GM18868 (cell line): Measurements from ENCODE around the gene CCNYL1.
"Not testable (repeated sequence)": the region's sequence is repeated elsewhere in the genome, so short reads cannot be mapped to it uniquely, and the experiment has no call there.

Source experiments
- ATAC-seq: cut with Tn5 transposase; IDR thresholded peaks from one replicate; pipeline ENCODE4 v1.9.1; 2021; ENCODE audit warnings: mild to moderate bottlenecking, moderate library complexity; ENCODE audit not compliant: unreplicated experiment

CCNYL1 gene

DNA sequence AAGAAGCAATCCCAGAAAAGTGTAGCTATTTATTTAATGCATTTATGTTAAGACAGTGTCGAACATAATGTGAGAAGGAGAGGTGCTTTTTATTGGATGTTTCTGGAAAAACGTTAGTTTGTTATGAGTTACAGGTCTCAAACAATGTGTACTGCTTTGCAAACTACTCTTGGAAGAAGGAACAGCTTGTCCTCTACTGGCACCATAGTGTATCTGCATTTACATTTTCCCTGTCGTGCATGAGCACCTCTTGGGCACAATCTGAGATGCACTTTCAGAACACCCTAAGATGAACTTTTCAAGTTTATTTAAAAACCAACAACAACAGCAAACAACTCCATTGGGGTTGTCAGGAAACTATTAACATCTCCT lies 22.8 kb downstream of the CCNYL1 start:
- peak; percentile 41 for ATAC-seq

DNA sequence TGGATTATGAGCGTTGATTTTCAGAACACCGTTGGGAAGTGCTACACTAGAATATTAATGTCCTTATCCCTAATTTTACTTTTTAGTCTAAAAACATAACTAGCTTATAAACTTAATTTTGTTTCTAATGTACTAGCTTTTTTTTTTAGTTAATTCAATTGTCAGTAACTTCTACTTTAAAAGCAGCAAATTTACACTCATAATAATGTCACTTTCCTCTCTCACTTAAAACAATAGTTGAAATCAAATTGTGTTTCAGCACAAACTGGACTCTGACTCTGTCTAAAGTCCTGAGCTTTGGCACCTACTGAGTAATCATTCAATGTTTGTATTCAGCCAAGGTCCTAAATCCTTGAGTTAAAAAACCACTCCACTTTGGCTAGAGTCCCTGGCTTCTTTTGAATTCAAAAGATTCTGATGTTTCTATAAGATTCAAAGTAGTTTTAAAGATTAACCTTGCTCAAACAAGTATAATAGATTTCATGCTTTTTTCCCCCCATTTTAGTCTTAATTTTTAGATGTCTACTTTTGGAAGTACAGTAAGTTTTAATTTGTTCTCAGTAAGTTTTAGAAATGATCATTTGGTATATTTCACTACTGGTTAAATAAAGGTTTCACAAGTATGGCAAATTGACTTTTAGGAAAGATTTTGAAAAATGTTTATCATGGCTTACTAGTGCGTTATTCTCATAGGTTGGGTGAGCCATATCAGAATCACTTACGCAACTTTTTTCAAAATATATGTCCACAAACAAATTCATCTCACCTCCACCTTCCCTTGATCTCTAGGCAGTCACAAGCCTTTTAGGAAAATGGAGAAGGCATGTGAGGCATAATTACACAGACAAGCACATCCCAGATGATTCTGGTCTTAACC lies 23.4 kb downstream of the CCNYL1 start:
- ATAC-seq = no peak

DNA sequence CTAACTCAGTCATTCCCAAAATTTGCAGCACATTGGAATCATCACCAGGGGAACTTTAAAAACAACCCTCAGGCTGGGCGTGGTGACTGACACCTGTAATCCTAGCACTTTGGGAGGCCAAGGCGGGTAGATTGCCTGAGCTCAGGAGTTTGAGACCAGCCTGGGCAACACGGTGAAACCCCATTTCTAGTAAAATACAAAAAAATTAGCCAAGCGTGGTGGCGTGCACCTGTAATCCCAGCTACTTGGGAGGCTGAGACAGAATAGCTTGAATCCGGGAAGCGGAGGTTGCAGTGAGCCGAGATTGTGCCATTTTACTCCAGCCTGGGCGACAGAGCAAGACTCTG lies 24.0 kb downstream of the CCNYL1 start:
- not testable (repeated sequence) for ATAC-seq

DNA sequence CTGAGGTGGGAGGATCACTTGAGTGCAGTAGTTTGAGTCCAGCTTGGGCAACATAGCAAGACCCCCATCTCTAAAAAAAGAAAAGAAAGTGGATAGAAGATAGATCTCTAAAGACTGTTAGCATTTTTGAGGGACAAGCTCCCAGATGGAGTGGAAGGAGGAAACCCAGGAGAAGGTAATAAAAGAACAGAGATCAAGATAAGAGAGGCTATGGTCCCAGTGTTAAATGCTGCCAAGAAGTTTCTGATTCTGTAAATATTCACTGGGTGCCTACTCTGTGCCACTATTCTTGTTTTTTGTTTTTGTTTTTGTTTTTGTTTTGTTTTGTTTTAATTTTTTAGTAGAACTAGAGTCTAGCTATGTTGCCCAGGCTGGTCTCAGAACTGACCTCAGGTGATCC lies 32.1 kb downstream of the CCNYL1 start:
- ATAC-seq = no peak

DNA sequence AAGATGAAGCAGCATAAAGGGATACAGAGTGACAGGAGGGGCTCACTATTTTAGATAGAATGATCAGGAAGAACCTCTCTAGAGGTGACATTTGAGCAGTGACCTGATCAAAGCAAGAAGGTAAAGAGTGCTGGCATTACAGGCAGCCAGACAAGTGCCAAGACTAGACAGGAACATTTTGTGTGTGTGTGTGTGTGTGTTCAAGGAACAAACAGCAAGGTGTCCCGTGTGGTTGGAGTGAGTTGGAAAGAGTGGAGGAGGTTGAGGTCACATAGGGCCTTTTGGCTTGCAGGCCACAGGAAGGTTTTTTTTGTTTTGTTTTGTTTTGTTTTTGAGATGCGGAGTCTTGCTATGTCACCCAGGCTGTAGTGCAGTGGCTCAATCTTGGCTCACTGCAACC lies 32.6 kb downstream of the CCNYL1 start:
- ATAC-seq = no peak

DNA sequence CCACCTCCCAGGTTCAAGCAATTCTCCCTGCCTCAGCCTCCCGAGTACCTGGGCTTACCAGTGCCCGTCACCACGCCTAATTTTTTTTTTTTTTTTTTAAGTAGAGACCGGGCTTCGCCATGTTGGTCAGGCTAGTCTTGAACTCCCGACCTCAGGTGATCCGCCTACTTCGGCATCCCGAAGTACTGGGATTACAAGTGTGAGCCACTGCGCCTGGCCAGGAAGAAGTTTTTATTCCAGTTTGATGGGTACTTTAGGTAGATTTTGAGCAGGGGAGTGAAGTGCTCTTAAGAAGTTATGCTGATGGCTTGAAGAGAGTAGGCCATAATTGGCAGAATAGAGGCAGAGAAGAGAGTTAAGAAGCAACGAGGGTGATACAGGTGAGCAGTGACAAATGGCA lies 33.0 kb downstream of the CCNYL1 start:
- ATAC-seq = no peak

DNA sequence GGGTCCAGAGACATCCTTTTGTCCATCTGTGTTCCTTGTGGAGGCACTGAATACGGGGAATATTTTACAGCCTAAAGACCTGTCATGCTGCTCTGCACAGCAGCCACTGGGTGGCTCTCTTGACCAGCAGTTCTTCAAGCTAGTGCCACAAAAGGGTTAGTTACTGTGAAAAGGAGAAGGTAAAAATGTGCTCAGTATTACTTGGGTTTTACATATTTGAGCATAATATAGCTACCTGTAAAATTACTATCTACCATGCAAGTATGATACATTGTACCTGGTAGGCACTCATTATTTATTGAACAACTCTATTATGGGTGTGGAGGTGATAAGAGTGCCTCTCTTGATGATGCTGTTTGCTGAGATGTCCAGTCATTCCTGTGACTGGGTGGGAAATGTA lies 34.7 kb downstream of the CCNYL1 start:
- peak; percentile 88 for ATAC-seq

DNA sequence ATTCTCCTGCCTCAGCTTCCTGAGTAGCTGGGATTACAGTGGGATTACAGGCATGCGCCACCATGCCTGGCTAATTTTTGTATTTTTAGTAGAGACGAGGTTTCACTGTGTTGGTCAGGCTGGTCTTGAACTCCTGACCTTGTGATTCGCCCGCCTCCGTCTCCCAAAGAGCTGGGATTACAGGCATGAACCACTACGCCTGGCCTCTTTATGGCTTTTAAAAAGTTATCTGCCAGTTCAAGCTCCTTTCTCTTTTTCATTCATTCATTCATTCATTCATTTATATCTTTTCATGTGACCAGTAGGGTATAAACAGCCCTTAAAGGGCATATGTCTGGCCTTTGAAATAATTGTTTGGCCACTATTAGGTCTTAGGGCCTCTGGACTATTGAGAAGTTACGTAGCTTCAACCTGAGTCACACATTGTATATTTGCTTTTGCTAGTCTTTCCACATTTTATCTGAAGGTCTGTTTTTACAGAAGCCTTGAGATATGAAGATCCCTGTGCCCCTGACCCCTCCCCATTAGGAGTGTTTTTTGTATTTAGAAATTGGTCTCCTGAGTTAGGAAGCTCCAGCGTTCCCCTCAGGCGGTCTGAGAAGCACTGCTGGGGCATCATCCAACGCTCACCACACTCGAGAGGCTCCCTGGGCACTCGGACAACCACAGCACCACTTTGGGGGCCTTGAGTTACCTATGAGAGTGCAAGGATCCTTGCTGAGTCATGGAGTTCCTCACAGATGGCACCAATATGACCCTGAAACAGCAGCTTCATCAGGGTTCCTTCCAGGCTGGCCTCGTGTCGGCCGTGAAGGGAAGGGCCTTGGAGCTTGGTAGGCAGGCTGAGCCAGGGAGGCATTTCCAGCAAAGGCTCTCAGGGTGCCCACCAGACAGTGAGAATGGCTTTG lies 36.5 kb downstream of the CCNYL1 start:
- no peak for ATAC-seq

DNA sequence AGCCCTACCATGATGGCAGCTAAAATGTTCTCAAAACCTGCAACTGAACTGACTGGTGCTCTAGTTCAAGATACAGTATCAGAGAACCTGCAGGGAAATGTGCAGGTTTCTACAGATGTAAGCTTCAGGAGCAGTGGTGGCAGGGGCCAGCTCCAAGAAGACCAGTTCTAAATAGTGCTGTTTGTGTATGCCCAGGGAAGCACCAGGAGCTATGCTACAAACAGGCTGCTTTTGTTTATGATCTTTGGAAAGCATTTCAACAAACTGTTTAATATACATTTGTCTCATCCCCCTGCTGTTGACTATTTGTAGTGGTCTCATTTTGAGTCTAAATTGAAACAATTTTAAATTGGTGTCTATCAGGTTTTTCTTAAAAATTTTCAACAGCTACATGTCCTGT lies 37.6 kb downstream of the CCNYL1 start:
- ATAC-seq = no peak

DNA sequence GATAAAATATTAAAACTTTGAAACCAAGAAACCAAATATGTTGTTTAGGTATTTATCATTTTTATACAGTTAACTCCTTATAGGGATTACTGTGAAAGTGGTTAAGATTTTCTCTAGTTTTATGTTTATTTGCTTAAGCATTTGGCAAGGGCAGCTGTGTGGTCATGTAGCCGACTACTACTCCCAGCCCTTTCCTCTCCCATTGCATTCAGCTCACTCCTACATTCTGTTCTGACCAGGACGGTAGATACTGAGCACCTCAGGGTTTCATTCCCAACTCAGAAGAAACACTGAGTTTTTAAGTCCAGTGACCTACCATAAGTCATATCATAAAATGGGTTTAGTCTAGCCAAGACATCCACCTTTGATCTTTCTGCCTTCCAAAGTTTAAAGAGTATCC lies 38.4 kb downstream of the CCNYL1 start:
- no peak for ATAC-seq

DNA sequence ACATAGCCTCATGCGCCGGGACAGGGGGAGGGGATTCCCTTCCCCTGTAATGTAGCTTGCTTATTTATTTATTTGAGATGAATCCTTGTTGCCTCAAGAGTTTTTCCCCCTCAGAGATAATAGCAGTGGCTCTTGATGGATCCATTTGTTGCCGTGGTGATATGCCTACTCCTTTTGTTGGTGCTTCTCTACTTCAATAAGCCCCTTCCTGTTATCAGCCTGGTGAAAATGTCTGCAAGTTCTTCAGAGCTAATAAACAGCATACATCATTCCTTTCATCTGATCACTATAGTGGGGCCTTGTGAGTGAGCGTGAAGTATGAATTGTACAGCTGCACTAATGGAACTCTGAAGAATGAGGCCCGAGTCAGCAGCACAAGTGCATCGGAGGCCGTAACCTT lies 38.9 kb downstream of the CCNYL1 start:
- ATAC-seq = no peak

DNA sequence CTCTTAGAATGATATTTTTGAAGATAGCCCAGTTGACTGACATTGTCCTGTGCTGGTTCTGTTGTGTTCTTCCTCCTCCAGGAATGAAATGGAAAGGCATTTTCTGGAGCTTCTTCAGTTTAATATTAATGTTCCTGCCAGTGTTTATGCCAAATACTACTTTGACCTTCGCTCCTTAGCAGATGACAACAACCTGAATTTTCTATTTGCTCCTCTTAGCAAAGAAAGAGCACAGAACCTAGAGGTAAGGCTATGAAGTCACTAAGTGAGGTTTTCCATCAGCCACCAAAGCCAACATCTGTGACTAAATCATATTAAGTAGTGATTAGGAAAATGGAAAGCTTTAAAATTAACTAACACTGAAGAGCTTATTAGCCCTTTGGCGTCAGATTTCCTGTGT lies 39.4 kb downstream of the CCNYL1 start:
- no peak for ATAC-seq

DNA sequence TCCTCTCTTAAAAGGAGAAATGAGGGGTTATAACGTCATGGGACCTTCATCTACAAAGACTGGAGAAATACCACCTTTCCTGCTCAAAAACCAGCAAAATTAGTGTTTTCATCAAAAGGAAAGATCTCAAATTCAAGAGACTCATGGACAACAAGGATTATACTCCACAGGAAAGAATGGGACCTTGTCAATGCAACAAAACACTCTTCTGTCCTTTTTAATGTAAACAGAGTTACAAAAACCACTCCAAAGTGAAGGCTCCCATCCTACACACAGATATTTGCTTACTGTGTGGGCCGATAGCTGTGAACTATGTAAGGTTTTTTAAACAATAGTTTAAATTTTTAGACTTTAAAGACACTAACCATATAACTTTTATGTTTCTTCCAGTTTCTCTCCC lies 42.2 kb downstream of the CCNYL1 start:
- ATAC-seq = not testable (repeated sequence)

DNA sequence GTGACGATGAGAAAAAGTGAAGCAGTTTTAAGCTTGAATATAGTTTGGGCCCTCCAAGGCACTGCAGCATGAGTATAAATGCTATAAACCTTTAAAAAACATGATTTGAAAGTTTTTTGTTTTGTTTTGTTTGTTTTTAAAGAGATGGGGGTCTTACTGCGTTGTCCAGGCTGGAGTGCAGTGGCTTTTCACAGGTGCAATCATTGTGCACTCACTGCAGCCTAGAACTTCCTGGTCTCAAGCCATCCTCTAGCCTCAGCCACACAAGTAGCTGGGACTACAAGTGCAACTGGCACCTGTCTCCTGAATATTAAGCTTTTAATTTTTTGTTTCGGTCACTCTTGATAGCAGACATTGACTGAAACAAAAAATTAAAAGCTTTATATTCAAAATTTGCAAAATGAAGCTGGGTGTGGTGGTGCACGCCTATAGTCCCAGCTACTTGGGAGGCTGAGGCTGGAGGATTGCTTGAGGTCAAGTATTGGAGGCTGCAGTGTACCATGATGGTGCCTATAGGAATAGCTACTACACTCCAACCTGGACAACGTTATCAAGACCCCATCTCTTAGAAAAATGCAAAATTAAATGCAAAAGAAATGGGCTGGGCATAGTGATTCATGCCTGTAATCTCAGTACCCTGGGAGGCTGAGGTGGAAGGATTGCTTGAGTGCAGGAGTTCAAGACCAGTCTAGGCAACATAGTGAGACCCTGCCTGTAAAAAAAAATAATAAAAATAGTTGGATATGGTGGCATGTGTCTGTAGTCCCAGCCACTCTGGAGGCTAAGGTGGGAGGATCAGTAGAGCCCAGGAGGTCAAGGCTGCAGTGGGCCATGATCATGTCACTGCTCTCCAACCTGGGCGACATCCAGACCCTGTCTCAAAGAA lies 43.3 kb downstream of the CCNYL1 start:
- ATAC-seq = no peak

DNA sequence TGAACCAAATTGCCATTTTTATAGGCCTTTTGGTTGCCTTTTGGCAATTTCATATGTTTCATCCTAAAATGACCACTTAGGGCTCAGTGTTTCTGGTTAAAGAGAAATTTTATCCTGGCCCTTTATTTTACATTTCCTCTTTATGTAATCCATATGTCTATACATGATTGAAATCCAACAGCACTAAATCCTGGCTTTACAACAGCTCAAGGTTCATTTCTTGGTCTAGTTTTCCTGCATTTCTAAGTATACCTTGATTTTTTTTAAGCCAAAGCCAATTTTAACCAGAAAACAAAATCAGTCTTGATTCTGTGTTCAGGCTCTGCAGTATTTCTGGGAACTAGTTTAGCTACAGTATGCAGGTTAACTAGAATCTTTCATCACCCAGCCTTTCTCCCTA lies 46.6 kb downstream of the CCNYL1 start:
- no peak for ATAC-seq

DNA sequence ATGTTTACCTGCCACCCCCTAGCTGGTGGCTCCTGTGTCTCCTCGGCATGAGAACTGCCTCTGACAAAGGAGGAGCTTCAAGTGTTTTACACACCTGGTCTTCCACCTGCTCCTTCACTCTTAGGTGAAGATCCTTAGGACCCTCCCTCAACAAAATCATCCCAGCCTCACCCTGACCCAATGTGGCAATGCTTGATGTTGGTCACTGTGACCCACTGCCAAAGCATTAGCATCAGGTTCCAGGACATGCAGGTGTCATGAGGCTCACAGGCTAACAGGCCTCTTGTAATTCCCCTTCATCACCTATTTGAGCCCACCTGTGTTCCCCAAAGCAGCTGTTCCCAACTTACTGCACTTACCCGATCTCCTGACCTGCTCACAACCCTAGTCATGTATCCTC lies 48.5 kb downstream of the CCNYL1 start:
- ATAC-seq = no peak

DNA sequence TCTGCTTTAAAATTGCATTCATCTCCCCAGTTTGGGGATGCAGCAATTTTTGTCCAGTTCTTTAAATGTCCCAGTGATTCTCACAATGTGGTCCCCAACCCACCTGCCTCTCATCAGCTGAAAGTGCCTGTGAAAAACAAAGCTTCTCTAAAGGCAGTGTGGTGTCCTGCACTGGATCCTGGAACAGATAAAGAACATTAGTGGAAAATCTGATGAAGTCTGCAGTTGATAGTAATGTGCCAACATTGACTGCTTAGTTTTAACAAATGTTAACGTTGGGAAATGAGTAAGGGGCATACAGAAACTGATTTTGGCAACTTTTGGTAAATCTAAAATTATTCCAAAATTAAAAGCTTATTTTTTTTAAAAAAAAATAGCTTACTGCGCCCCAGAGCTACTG lies 49.0 kb downstream of the CCNYL1 start:
- no peak for ATAC-seq

DNA sequence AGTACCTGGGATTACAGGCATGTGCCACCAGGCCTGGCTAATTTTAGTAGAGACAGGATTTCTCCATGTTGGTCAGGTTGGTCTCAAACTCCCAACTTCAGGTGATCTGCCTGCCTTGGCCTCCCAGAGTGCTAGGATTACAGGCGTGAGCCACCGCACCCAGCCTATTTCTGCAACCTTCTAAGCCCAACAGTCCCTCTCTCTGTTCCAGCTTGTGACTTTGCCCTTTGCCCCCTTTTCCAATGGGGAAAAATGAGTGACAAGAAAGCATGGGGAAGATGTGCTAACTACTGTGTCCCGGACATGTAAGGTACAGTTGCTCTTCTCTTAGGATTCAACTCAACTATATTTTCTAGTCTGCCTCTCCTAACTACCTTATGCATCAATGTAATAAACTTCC lies 50.0 kb downstream of the CCNYL1 start:
- ATAC-seq = not testable (repeated sequence)

DNA sequence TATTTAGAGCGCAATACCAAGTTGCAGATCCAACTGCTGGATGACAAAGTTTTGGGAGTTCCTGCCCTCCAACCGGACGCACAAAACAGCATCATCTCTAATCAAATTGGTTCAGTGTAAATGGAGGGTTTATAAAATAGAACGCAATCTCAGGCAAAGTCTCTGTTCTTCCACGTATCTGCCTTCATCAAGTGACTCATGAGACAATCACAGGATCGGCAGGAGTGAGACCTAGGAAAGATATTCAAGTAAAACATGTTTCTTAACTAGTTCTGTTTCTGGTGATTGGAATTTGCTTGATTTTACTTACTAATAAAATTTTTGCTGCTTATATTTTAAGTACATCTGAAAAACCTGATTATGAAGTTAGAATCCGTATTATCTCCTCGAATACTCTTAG lies 50.7 kb downstream of the CCNYL1 start:
- no peak for ATAC-seq

DNA sequence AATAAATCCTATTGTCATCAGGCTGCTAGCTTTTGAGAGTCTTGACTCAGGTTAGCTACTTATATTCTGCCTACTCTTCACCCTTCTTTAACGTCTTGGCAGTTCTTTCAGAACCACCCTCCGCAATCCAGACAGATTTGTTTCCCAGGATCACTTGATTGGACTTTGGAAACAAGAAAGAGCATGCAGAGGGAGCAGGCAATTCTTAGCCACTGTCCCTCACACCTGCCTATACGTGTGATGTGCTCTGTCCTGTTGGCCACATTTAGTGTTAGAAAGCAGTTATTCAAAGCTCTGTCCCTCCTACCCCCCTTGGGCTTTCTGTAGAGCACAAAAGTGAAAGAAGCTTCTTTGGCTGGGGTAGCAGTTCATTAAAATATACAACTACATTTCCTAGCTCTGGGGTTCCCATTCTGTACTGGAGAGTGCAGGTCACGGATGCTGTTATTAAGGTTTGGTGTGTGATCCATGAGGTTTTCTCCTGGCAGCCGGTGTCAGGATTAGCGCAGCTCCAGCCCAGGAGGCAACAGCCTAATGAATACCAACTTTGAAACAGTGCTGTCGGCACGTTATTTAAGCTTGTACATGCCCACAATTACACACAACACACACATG lies 52.0 kb downstream of the CCNYL1 start:
- no peak for ATAC-seq
